Neural crest cell (in vitro differentiated cells): ENCODE data around the gene LARP1. TPM values are rescaled to one million over a fixed set of nuclear protein-coding genes. Genes with fewer than 3 reads are reported as not detected.

Source experiments
- DNase-seq: peaks from one replicate; pipeline ENCODE4 v3.0.0; 2021; ENCODE audit warnings: low read depth, mixed read lengths, low spot score
- H3K27ac Mint-ChIP-seq: one replicate; pipeline ENCODE4 v1.8.0; 2021; ENCODE audit warnings: mild to moderate bottlenecking, mixed read lengths; ENCODE audit not compliant: unreplicated experiment
- H3K27me3 Mint-ChIP-seq: 2 replicates; pipeline ENCODE4 v1.8.0; 2021; ENCODE audit warnings: low read depth, mild to moderate bottlenecking, mixed read lengths
- H3K36me3 Mint-ChIP-seq: 2 replicates; pipeline ENCODE4 v1.8.0; 2021; ENCODE audit warnings: low read depth, mild to moderate bottlenecking, mixed read lengths
- H3K4me1 Mint-ChIP-seq: 2 replicates; pipeline ENCODE4 v1.8.0; 2021; ENCODE audit warnings: mixed read lengths
- H3K4me3 Mint-ChIP-seq: one replicate; pipeline ENCODE4 v1.8.0; 2021; ENCODE audit warnings: mild to moderate bottlenecking, mixed read lengths
- H3K9me3 Mint-ChIP-seq: 2 replicates; pipeline ENCODE4 v1.8.0; 2021; ENCODE audit warnings: mixed read lengths
- total RNA-seq: library from RNA; stranded (reverse); gene quantifications from 2 replicates; pipeline ENCODE4 v1.2.1, GENCODE V29; 2021
- TF ChIP-seq, protein P1 (sequence below): fragments of 200-600 bp; sonication (generic); conservative IDR thresholded peaks from 2 replicates; pipeline ENCODE4 v1.5.0; 2021; ENCODE audit warnings: antibody characterized with exemption, mild to moderate bottlenecking

The LARP1 gene
- total RNA-seq, 1 donor from 2014 or later: 231 TPM

DNA sequence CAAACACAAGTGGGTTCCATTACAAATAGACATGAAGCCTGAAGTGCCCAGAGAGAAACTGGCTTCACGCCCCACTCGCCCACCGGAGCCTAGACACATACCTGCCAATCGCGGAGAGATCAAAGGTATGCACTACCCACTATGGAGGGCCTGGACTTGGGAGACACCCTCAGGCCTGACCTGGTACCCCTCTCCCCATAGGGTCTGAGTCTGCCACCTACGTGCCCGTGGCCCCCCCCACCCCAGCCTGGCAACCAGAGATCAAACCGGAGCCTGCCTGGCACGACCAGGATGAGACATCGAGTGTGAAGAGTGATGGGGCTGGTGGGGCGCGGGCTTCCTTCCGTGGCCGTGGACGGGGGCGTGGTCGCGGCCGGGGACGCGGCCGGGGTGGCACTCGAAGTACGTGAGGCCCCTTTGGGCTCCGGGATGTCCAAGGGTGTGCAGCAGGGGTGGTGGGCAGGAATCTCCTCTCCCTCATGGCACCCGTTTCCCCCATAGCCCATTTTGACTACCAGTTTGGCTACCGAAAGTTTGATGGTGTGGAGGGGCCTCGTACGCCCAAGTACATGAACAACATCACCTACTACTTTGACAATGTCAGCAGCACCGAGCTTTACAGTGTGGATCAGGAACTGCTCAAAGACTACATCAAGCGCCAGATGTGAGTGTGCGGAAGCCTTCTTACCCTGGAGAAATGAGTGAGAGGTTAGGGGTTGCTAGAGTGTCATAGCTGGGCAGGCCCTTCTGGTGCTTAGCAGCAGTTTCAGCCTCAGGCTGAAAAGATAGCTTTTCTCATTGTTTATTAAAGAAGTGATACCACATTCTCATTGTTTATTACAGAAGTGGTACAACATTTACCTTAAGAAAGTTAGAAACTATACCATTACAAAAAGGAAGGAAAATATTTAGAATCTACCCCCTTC is 38.7 kb downstream of the LARP1 start:
- no peak overlapping the region for H3K4me3 Mint-ChIP-seq
- no peaks in the 10 kb centered on the region for H3K4me1 Mint-ChIP-seq
- no peak for DNase-seq
- H3K9me3 Mint-ChIP-seq: no peaks in the 10 kb centered on the region
- peaks cover 24% of the 10 kb centered on the region for H3K36me3 Mint-ChIP-seq
- TF ChIP-seq, protein P1, sequence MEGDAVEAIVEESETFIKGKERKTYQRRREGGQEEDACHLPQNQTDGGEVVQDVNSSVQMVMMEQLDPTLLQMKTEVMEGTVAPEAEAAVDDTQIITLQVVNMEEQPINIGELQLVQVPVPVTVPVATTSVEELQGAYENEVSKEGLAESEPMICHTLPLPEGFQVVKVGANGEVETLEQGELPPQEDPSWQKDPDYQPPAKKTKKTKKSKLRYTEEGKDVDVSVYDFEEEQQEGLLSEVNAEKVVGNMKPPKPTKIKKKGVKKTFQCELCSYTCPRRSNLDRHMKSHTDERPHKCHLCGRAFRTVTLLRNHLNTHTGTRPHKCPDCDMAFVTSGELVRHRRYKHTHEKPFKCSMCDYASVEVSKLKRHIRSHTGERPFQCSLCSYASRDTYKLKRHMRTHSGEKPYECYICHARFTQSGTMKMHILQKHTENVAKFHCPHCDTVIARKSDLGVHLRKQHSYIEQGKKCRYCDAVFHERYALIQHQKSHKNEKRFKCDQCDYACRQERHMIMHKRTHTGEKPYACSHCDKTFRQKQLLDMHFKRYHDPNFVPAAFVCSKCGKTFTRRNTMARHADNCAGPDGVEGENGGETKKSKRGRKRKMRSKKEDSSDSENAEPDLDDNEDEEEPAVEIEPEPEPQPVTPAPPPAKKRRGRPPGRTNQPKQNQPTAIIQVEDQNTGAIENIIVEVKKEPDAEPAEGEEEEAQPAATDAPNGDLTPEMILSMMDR: no peak
- H3K27ac Mint-ChIP-seq: peak overlapping the region; percentile 79
- H3K27me3 Mint-ChIP-seq: no peaks in the 10 kb centered on the region

DNA sequence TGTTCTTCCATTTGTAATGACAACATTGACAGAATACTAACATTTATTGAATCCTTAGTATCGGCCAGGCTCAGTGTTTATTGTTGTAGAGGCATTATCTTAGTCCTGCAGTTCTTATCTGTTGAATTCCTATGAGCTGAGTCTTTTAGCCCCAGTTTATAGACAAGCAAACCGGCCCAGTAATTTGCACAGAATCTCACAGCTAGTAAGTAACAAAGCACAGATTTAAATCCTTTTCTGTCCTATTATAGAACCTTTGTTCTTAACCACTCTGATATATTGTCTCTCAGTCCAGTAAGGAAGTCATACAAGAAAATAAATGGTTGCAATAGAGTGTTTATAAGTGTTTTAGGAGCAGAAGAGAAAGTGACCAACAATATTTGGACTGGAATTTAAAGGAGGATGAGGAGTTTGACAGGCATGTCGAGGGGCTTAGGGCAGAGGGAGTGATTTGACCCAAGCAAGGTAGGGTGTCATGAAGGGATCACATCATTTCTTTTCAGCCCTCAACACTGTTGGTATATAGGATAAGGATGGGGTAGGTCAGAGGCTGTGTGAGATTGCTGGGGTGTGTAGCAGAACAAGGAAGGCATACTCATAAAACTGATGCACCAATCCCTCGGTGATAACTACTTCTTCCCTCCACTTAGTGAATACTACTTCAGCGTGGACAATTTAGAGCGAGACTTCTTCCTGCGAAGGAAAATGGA is 39.5 kb downstream of the LARP1 start:
- DNase-seq: no peak
- Mint-ChIP-seq H3K27me3 (no peaks in the 10 kb centered on the region), H3K4me1 (no peaks in the 10 kb centered on the region), H3K27ac (peak overlapping the region; percentile 3), H3K4me3 (no peak overlapping the region), H3K9me3 (no peaks in the 10 kb centered on the region), H3K36me3 (peaks cover 24% of the 10 kb centered on the region)
- TF ChIP-seq, protein P1: no peak

DNA sequence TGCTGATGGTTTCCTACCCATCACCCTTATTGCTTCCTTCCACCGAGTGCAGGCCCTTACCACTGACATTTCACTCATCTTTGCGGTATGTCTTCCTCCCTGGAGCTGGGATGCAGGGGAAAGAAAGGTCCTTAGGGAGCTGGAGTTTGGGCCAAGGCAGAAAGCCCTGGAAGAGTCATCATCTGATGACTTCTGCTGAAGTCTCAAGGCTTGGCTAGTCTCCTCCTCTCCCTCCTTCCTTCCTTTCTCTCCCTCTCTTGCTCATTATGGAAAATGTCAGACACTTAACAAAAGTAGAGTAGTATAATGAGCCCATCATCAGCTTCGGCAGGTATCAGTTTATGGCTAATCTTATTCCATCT is 40.0 kb downstream of the LARP1 start:
- TF ChIP-seq, protein P1: no peak
- no peaks in the 10 kb centered on the region for H3K27me3 Mint-ChIP-seq
- no peak for DNase-seq
- H3K36me3 Mint-ChIP-seq: peaks cover 26% of the 10 kb centered on the region
- H3K4me1 Mint-ChIP-seq: no peaks in the 10 kb centered on the region
- no peak overlapping the region for H3K27ac Mint-ChIP-seq
- no peak overlapping the region for H3K4me3 Mint-ChIP-seq
- H3K9me3 Mint-ChIP-seq: no peaks in the 10 kb centered on the region

DNA sequence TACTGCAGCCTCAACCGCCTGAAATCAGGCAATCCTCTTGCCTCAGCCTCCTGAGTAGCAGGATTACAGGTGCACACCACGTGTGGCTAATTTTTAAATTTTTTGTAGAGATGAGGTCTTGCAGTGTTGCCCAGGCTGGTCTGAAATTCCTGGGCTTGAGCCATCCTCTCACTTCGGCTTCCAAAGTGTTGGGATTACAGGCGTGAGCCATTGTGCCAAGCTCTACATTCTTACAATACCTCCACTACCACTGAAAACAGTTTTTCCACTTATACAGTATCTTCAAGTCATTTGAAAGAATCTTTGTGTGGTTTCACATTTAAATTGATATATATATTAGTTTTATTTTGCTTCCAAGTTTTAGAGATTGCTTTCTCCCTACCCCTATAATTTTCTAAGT is 42.6 kb downstream of the LARP1 start:
- no peak overlapping the region for H3K27ac Mint-ChIP-seq
- TF ChIP-seq, protein P1: no peak
- H3K4me1 Mint-ChIP-seq: no peaks in the 10 kb centered on the region
- no peak overlapping the region for H3K4me3 Mint-ChIP-seq
- no peak for DNase-seq
- H3K27me3 Mint-ChIP-seq: no peaks in the 10 kb centered on the region
- H3K36me3 Mint-ChIP-seq: peaks cover 34% of the 10 kb centered on the region
- no peaks in the 10 kb centered on the region for H3K9me3 Mint-ChIP-seq

DNA sequence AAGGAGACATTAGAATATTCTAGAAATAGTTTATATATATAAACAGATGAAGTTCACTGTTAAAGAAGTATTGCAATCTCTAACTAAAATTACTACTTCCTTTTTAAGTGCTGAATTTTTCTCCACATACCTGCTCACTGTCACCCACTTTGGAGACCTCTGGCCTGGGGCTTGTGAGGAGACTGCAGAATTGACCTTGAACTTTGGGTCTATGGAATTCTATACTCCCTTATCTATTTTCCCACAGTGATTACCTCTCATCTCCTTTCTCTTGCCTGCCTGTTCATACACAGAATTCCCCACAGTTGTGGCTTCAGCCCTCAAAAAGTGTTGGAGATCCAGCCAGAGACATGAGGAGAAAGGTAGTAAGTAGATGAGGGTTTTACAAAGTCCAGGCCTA is 45.4 kb downstream of the LARP1 start:
- Mint-ChIP-seq H3K36me3 (peaks cover 37% of the 10 kb centered on the region), H3K4me1 (no peaks in the 10 kb centered on the region), H3K27ac (no peak overlapping the region), H3K27me3 (no peaks in the 10 kb centered on the region), H3K4me3 (no peak overlapping the region), H3K9me3 (no peaks in the 10 kb centered on the region)
- TF ChIP-seq, protein P1: no peak
- DNase-seq: no peak
